ENCODE data around the gene DLK2.

GRCh38 chr6:43427406-43428111 lies 27.8 kb downstream of the DLK2 start, which contains the start of gene ABCC10:
- TF ChIP-seq CTCF (IDR thresholded peaks at IDR 0.05; ENCODE audit: low read length) (peak; percentile 46; the same call in 1 of the 2 replicates), EZH2 (IDR thresholded peaks at IDR 0.05; ENCODE audit: borderline replicate concordance, low read length) (no peak)
